ACC112 (cell line): ENCODE measurements around the gene SACS.

Experiments
- H2AFZ ChIP-seq: fragments of 200-600 bp; sonication (generic); one replicate; pipeline ENCODE4 v1.6.0; 2017; ENCODE audit warnings: antibody characterized with exemption, low read length; ENCODE audit not compliant: unreplicated experiment
- H3K27ac ChIP-seq: fragments of 200-600 bp; sonication (generic); 2 replicates; pipeline ENCODE4 v1.5.1; 2014; ENCODE audit warnings: low read depth, mild to moderate bottlenecking, antibody characterized with exemption, low read length, moderate library complexity
- H3K27me3 ChIP-seq: fragments of 200-600 bp; sonication (generic); 2 replicates; pipeline ENCODE4 v1.6.1; 2014; ENCODE audit warnings: mild to moderate bottlenecking, antibody characterized with exemption, low read length, moderate library complexity, mixed read lengths; ENCODE audit not compliant: insufficient read depth
- H3K36me3 ChIP-seq: fragments of 200-600 bp; sonication (generic); 2 replicates; pipeline ENCODE4 v1.6.1; 2016; ENCODE audit warnings: mild to moderate bottlenecking, antibody characterized with exemption, low read length, moderate library complexity, mixed read lengths; ENCODE audit not compliant: insufficient read depth
- H3K4me1 ChIP-seq: fragments of 200-600 bp; sonication (generic); one replicate; pipeline ENCODE4 v1.6.1; 2016; ENCODE audit warnings: low read length, mixed read lengths; ENCODE audit not compliant: insufficient read depth, unreplicated experiment, control insufficient read depth
- H3K4me3 ChIP-seq: fragments of 200-600 bp; sonication (generic); 2 replicates; pipeline ENCODE4 v1.5.1; 2014; ENCODE audit warnings: mild to moderate bottlenecking, low read depth, low read length
- H3K79me2 ChIP-seq: fragments of 200-600 bp; sonication (generic); one replicate; pipeline ENCODE4 v1.6.0; 2016; ENCODE audit warnings: low read length; ENCODE audit not compliant: control insufficient read depth, unreplicated experiment, insufficient read depth

The SACS gene

GRCh38 chr13:23437916-23438315 is 4.4 kb upstream of the SACS start:
- Histone ChIP-seq H3K4me3 (no peak overlapping the region), H3K79me2 (no peaks in the 10 kb centered on the region), H3K27me3 (no peaks in the 10 kb centered on the region), H3K4me1 (no peaks in the 10 kb centered on the region), H3K27ac (no peak overlapping the region), H3K36me3 (no peaks in the 10 kb centered on the region), H2AFZ (no peak overlapping the region)

DNA sequence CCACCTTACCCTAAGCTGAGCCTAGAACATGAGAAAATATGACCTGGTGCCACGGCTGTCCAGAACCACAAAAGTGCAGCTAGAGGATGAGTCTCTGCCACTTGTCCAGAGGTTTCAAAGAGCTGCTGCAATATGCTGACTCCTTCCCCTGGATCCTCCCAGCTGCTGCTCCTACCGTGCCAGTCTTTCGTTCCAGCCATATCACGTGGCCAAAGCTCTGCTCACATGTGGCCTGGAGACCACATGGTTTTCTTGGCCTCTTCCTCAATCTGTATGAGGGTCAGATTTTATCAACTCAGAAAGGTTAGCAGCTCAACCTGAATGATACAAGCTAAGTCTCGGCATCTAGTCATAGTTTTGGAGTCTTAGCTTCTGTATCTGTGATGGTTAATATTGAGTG is 3.2 kb upstream of the SACS start:
- Histone ChIP-seq H3K27me3 (no peaks in the 10 kb centered on the region), H3K36me3 (no peaks in the 10 kb centered on the region), H2AFZ (no peak overlapping the region), H3K4me3 (no peak overlapping the region), H3K79me2 (no peaks in the 10 kb centered on the region), H3K4me1 (no peaks in the 10 kb centered on the region), H3K27ac (no peak overlapping the region)

DNA sequence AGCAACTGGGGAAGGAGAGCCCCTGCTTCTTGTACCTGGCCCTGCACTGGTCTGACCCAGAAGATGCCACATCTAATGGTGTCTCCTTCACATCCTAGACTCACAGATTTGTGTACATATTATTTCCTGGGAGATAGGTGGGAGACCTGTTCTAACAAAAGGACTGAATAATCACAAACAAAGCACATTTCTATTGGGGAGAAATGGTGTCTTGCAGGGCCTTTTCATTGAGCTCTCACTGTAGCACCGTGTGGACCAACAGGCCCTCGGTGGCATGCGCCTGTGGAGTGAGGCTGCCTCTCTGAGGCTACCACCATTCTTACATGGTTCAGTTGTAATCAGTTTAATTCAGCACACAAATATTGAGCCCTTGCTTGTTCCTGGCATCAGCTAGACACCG is 989 bp upstream of the SACS start:
- no peak overlapping the region for H2AFZ ChIP-seq
- no peaks in the 10 kb centered on the region for H3K4me1 ChIP-seq
- no peaks in the 10 kb centered on the region for H3K36me3 ChIP-seq
- no peaks in the 10 kb centered on the region for H3K79me2 ChIP-seq
- H3K27me3 ChIP-seq, result no peaks in the 10 kb centered on the region
- no peak overlapping the region for H3K27ac ChIP-seq
- no peak overlapping the region for H3K4me3 ChIP-seq

- no peak overlapping the region for H3K27ac ChIP-seq
- H3K4me3 ChIP-seq, result peak overlapping the region; percentile 76; the same call in 1 of the 2 replicates
- H3K27me3 ChIP-seq, result no peaks in the 10 kb centered on the region
- no peaks in the 10 kb centered on the region for H3K36me3 ChIP-seq
- peaks cover 8% of the 10 kb centered on the region for H3K4me1 ChIP-seq
- H2AFZ ChIP-seq, result no peak overlapping the region
- H3K79me2 ChIP-seq, result no peaks in the 10 kb centered on the region
These were observed 876 bp downstream of the SACS start for GRCh38 chr13:23432626-23433025.

DNA sequence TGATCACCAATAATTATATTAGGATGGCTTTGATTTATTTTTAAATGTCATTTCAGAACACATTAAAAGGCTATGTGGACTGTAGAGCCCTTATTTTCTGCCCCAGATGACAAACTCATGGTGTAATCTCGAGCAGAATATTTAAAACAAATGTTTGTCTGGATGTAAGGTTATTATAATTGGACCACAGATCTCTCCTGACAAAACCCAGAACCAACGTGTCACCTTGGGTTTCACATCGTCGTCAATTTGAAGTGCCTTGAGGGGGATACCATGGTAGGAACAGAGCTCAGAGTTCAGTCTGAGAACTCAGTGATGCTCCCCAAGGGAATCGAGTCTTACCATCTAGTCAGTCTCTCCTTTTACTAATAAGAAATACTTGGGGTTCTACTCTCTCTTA is 2.8 kb downstream of the SACS start:
- Histone ChIP-seq H2AFZ (no peak overlapping the region), H3K27me3 (no peaks in the 10 kb centered on the region), H3K36me3 (no peaks in the 10 kb centered on the region), H3K27ac (no peak overlapping the region), H3K4me1 (peaks cover 19% of the 10 kb centered on the region), H3K79me2 (no peaks in the 10 kb centered on the region), H3K4me3 (no peak overlapping the region)

GRCh38 chr13:23427881-23428528 is 5.5 kb downstream of the SACS start:
- Histone ChIP-seq H3K27ac (peak overlapping the region; percentile 63), H3K79me2 (no peaks in the 10 kb centered on the region)

GRCh38 chr13:23427342-23427843 is 6.1 kb downstream of the SACS start:
- Histone ChIP-seq H2AFZ (no peak overlapping the region), H3K4me3 (peak overlapping the region; percentile 17; the same call in 1 of the 2 replicates), H3K4me1 (peaks cover 19% of the 10 kb centered on the region), H3K27me3 (no peaks in the 10 kb centered on the region), H3K79me2 (no peaks in the 10 kb centered on the region), H3K27ac (peak overlapping the region; percentile 63), H3K36me3 (no peaks in the 10 kb centered on the region)

More at GRCh38 chr13:23427881-23428528, 5.5 kb downstream of the SACS start:
- H2AFZ ChIP-seq, result peak overlapping the region; percentile 41
- no peaks in the 10 kb centered on the region for H3K36me3 ChIP-seq
- H3K4me1 ChIP-seq, result peaks cover 19% of the 10 kb centered on the region
- H3K4me3 ChIP-seq, result 0 out of 2 replicates have a peak overlapping the region, but pooled peaks have one; percentile 3
- no peaks in the 10 kb centered on the region for H3K27me3 ChIP-seq

GRCh38 chr13:23421596-23421995 is 11.9 kb downstream of the SACS start:
- H3K4me3 ChIP-seq, result no peak overlapping the region
- H2AFZ ChIP-seq, result no peak overlapping the region
- H3K36me3 ChIP-seq, result no peaks in the 10 kb centered on the region
- H3K27ac ChIP-seq, result no peak overlapping the region
- no peaks in the 10 kb centered on the region for H3K27me3 ChIP-seq
- no peaks in the 10 kb centered on the region for H3K79me2 ChIP-seq
- H3K4me1 ChIP-seq, result peaks cover under 1% of the 10 kb centered on the region

DNA sequence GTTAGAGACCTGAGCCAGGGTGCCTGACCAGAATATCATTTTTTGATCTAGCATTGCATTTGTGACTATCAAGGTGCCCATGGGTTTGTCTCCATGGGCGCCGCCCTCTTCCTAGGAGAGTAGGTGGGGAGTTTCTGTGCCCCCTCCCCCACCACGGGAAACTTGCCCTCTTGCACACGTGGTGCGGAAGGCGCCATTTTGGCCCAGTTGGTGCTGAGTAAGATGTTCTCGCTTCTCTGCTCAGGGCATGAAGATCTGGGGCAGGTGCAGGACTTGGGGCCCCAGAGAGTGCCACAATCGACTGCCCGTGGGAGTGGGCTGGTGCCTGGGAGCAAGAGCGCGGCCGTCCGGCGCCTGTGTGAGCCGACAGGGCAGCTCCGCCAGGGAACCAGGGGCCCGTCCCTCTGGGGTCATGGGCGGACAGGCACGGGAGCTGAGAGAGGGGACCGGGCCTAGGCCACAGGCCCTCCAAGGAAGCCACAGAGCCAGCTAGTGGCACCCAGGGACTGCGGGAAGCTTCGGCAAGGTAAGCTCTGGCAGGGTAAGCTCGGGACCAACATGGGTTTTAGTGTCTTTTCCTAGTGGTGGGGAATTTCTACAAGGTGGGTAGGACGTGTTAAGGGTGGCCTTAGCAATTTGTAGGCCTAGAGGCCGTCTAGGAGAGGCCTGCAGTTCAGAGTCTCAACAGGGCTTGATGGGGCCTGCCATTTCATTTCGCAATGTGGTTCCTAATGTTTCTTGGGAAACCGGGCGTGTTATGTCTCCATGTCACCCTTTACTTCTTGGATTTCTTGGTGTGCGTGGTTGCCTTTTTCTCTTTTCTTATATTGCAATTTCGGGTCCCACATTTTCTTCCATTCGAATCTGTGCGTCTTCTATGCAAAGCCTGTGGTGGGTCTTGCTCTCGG is 14.5 kb downstream of the SACS start:
- no peak overlapping the region for H2AFZ ChIP-seq
- H3K4me3 ChIP-seq, result no peak overlapping the region
- H3K4me1 ChIP-seq, result no peaks in the 10 kb centered on the region
- H3K79me2 ChIP-seq, result no peaks in the 10 kb centered on the region
- H3K27me3 ChIP-seq, result no peaks in the 10 kb centered on the region
- H3K27ac ChIP-seq, result no peak overlapping the region
- H3K36me3 ChIP-seq, result no peaks in the 10 kb centered on the region

GRCh38 chr13:23414682-23415081 is 18.8 kb downstream of the SACS start:
- Histone ChIP-seq H3K36me3 (no peaks in the 10 kb centered on the region), H3K79me2 (no peaks in the 10 kb centered on the region), H3K27me3 (no peaks in the 10 kb centered on the region), H2AFZ (no peak overlapping the region), H3K27ac (no peak overlapping the region), H3K4me3 (no peak overlapping the region), H3K4me1 (no peaks in the 10 kb centered on the region)
